Thyroid gland (tissue), 4 donors: ENCODE data around the gene CLTC. TPM values are rescaled to one million over a fixed set of nuclear protein-coding genes. Genes with fewer than 3 reads are reported as not detected.
"Not testable (repeated sequence)": the region's sequence is repeated elsewhere in the genome, so short reads cannot be mapped to it uniquely, and the experiment has no call there.

ENCODE experiments used
- DNase-seq, 2 donors: peaks; one replicate each; pipeline ENCODE4 v3.0.0-alpha.2; 2019
- H3K27ac ChIP-seq, 3 donors: fragments of 200-600 bp; sonication (generic); 1 replicate in 2 of 3; 2 replicates in 1 of 3; pipeline ENCODE4 v1.5.1; 2016 to 2019; ENCODE audit warnings: mild to moderate bottlenecking in 1 of 3, moderate library complexity in 1 of 3
- H3K27me3 ChIP-seq: fragments of 200-600 bp; sonication (generic); one replicate; pipeline ENCODE4 v1.5.1; 2019
- H3K36me3 ChIP-seq, 2 donors: fragments of 200-600 bp; sonication (generic); one replicate each; pipeline ENCODE4 v1.5.1; 2016 to 2019
- H3K4me1 ChIP-seq, 2 donors: fragments of 200-600 bp; sonication (generic); one replicate each; pipeline ENCODE4 v1.5.1; 2017 to 2019
- H3K4me3 ChIP-seq, 3 donors: fragments of 200-600 bp; sonication (generic); replicated peaks in 1 of 3; 1 replicate in 2 of 3; 2 replicates in 1 of 3; pipeline ENCODE4 v1.5.1; 2016; ENCODE audit warnings: mild to moderate bottlenecking in 1 of 3
- H3K9me3 ChIP-seq: fragments of 200-600 bp; sonication (generic); one replicate; pipeline ENCODE4 v1.5.1; 2017
- POLR2A ChIP-seq, 2 donors: fragments of 450-650 bp; IDR thresholded peaks; one replicate each; pipeline ENCODE4 v1.6.1; 2017; ENCODE audit warnings: antibody characterized with exemption in 2 of 2, mild to moderate bottlenecking in 2 of 2, moderate library complexity in 1 of 2
- WGBS, 2 donors: methylation state at CpG; one replicate each; pipeline ENCODE4 v1.1.5; 2017; 5-methylcytosine and 5-hydroxymethylcytosine counted together
- intact Hi-C: fragments of 100-400 bp; cut with DNase I; formaldehyde crosslinking; loops from one replicate; pipeline ENCODE4 v1.15.1; 2023
- total RNA-seq, 4 donors: library from RNA; depleted of rRNA; stranded (reverse); fragments of >200 nt; gene quantifications; one replicate each; pipeline ENCODE4 v1.2.3, GENCODE V29; 2016
- TF ChIP-seq, protein P1 (sequence below), 6 experiments: fragments of 200-600 bp in 3 of 6; fragments of 450-650 bp in 3 of 6; sonication (generic) in 3 of 6; IDR thresholded peaks; one replicate each; pipeline ENCODE4 v1.5.1; 2016 to 2019; ENCODE audit warnings: antibody characterized with exemption in 6 of 6, mild to moderate bottlenecking in 2 of 6, inconsistent platforms in 1 of 6, moderate library complexity in 1 of 6

The CLTC gene
- total RNA-seq, 4 donors from 2014 or later: 250 to 474 (median 364) TPM

DNA sequence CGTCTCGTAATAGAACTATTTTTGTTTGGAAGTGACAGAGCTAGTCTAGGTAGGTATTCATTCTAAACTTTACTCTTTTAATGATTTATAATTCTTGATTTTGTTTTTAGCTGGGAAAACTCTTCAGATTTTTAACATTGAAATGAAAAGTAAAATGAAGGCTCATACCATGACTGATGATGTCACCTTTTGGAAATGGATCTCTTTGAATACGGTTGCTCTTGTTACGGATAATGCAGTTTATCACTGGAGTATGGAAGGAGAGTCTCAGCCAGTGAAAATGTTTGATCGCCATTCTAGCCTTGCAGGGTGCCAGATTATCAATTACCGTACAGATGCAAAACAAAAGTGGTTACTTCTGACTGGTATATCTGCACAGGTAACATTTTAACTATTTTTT is 27.6 kb downstream of the CLTC start:
- Histone ChIP-seq H3K27ac (no peak overlapping the region), H3K9me3 (no peaks in the 10 kb centered on the region), H3K27me3 (no peaks in the 10 kb centered on the region), H3K4me1 (peaks cover 27 to 29% of the 10 kb centered on the region in 2 donors), H3K36me3 (peaks cover 25 to 34% of the 10 kb centered on the region in 2 donors), H3K4me3 (no peak overlapping the region)
- WGBS, 2 donors: 91 to 92% methylated on average over 6 of the region's 6 CpGs
- intact Hi-C loops: no loop called here
- no peak for TF ChIP-seq POLR2A (IDR thresholded peaks at IDR 0.05)
- TF ChIP-seq, protein P1, sequence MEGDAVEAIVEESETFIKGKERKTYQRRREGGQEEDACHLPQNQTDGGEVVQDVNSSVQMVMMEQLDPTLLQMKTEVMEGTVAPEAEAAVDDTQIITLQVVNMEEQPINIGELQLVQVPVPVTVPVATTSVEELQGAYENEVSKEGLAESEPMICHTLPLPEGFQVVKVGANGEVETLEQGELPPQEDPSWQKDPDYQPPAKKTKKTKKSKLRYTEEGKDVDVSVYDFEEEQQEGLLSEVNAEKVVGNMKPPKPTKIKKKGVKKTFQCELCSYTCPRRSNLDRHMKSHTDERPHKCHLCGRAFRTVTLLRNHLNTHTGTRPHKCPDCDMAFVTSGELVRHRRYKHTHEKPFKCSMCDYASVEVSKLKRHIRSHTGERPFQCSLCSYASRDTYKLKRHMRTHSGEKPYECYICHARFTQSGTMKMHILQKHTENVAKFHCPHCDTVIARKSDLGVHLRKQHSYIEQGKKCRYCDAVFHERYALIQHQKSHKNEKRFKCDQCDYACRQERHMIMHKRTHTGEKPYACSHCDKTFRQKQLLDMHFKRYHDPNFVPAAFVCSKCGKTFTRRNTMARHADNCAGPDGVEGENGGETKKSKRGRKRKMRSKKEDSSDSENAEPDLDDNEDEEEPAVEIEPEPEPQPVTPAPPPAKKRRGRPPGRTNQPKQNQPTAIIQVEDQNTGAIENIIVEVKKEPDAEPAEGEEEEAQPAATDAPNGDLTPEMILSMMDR (IDR thresholded peaks at IDR 0.05): no peak
- no peak for DNase-seq

DNA sequence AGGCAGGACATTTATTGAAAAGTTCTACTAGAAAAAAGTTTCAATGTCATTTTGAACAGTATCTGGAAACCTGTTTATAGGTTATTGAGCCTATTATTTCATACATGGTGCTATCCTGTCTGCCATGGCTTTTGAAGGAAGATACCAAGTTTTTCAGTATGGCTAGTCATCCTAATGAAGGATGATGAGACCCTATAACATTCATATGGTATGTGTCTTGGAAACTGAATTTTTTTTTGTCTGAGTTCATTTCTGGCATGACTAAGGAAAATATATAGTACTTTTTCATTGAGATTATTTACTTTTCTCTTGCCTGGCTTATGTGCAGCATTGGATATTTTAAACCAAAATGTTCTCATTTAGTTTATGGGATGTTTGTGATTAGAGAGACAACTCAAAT is 30.2 kb downstream of the CLTC start:
- Histone ChIP-seq H3K27ac (no peak overlapping the region), H3K36me3 (peaks cover 37 to 40% of the 10 kb centered on the region in 2 donors), H3K4me1 (peaks cover 8 to 9% of the 10 kb centered on the region in 2 donors), H3K27me3 (no peaks in the 10 kb centered on the region), H3K9me3 (no peaks in the 10 kb centered on the region), H3K4me3 (no peak overlapping the region)
- no peak for TF ChIP-seq POLR2A (IDR thresholded peaks at IDR 0.05)
- TF ChIP-seq, protein P1 (IDR thresholded peaks at IDR 0.05): no peak
- intact Hi-C loops: no loop called here
- no peak for DNase-seq

GRCh38 chr17:59650642-59651041 is 30.9 kb downstream of the CLTC start:
- DNase-seq: no peak
- Histone ChIP-seq H3K9me3 (no peaks in the 10 kb centered on the region), H3K36me3 (peaks cover 45% of the 10 kb centered on the region in 2 donors), H3K4me3 (no peak overlapping the region), H3K4me1 (peaks cover 8 to 9% of the 10 kb centered on the region in 2 donors), H3K27me3 (no peaks in the 10 kb centered on the region), H3K27ac (no peak overlapping the region)
- intact Hi-C loops: no loop called here
- TF ChIP-seq, protein P1 (IDR thresholded peaks at IDR 0.05): no peak
- no peak for TF ChIP-seq POLR2A (IDR thresholded peaks at IDR 0.05)
- 98 to 99% methylated on average over 1 of the region's 1 CpG for WGBS, 2 donors

- H3K36me3 ChIP-seq: peaks cover 48 to 49% of the 10 kb centered on the region in 2 donors
These were observed 31.7 kb downstream of the CLTC start for GRCh38 chr17:59651346-59651745.

DNA sequence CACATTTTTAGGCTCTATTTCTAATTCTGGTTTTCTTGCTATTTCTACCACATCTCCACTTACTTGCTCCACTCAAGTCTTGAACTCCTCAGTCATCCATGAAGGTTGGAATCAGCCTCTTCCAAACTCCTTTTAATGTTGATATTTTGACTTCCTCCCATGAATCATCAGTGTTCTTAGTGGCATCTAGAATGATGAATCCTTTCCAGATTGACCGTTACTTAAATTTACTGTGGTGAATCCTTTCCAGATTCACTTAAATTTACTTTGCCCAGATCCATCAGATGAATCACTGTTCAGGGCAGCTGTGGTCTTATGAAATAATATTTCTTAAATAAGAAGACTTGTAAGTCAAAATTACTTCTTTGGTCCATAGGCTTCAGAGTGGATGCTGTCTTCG is 32.4 kb downstream of the CLTC start:
- Histone ChIP-seq H3K4me1 (peaks cover 0 to under 1% of the 10 kb centered on the region in 2 donors), H3K4me3 (no peak overlapping the region), H3K27me3 (no peaks in the 10 kb centered on the region), H3K36me3 (peaks cover 53% of the 10 kb centered on the region in 2 donors), H3K9me3 (no peaks in the 10 kb centered on the region), H3K27ac (no peak overlapping the region)
- TF ChIP-seq, protein P1 (IDR thresholded peaks at IDR 0.05): no peak
- no peak for TF ChIP-seq POLR2A (IDR thresholded peaks at IDR 0.05)
- intact Hi-C loops: no loop called here
- no peak for DNase-seq
- WGBS, 2 donors: 87 to 96% methylated on average over 2 of the region's 2 CpGs

More at GRCh38 chr17:59651346-59651745, 31.7 kb downstream of the CLTC start:
- H3K4me1 ChIP-seq: peaks cover 7 to 8% of the 10 kb centered on the region in 2 donors
- TF ChIP-seq POLR2A (IDR thresholded peaks at IDR 0.05): no peak
- TF ChIP-seq, protein P1 (IDR thresholded peaks at IDR 0.05): no peak
- no peak overlapping the region for H3K4me3 ChIP-seq
- intact Hi-C loops: no loop called here
- DNase-seq: no peak
- no peaks in the 10 kb centered on the region for H3K27me3 ChIP-seq
- no peaks in the 10 kb centered on the region for H3K9me3 ChIP-seq
- H3K27ac ChIP-seq: no peak overlapping the region

GRCh38 chr17:59656624-59657023 is 36.9 kb downstream of the CLTC start:
- H3K27ac ChIP-seq, DNase-seq, H3K27me3 ChIP-seq, H3K4me3 ChIP-seq, intact Hi-C loops, H3K9me3 ChIP-seq, H3K4me1 ChIP-seq: not testable (repeated sequence)
- H3K36me3 ChIP-seq: peaks cover 65% of the 10 kb centered on the region in 2 donors
- 92 to 97% methylated on average over 7 of the region's 7 CpGs for WGBS, 2 donors
